Measurements from ENCODE around the gene SRSF5.
"Not testable (repeated sequence)": the region's sequence is repeated elsewhere in the genome, so short reads cannot be mapped to it uniquely, and the experiment has no call there.

The SRSF5 gene

DNA sequence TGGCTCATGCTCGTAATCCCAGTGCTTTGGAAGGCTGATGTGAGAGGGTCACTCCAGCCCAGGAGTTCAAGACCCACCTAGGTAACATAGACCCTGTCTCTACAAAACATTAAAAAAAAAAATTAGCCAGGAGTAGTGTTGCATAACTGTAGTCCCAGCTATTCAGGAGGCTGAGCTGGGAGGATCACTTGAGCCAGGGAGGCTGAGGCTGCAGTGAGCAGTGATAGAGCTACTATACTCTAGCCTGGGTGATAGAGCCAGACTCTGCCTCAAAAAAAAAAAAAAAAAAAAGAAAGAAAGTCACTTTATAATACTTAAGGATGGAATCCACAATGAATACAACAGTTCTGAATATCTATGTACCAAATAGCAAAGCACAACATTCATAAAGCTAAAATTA, 40.2 kb downstream of the SRSF5 start:
- DNase-seq, result no peak

DNA sequence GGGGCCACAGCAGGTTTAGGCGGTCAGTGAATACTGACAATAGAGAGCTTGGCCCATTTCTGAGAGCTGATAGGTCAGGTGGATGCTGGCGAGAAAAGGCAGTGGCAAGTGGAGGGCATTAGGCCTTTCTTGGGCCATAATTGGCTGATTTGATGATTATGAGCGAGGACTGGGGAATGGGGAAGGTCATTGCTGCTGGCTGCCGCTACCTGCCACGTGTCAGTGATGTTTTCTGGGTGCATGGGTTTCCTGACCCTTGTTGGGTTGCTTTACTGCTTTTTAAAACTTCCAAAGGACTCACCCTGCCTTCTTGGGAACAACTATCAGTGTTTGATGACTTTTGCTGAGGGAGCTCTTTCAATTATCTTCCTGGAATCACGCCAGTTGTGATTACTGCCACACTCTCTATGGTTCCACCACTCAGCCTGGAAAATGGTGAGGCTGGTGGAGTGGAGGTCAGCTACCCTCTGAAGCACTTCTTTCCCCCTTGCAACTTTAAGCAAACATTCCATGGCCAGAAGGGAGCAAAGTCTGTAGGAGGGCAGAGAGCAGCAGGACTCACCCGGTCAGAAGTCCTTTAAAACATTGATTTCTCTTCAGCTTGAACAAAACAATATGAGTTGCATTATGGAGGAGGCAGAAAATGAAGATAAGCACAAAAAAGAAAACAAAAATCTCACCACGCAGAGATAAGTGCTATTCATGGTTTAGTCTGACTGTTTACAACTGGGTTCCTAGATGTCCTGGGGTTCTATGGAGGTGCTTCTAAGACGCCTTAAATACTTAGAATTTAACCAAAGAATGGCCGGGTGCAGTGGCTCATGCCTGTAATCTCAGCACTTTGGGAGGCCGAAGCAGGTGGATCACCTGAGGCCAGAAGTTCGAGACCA, 42.2 kb downstream of the SRSF5 start:
- no peak for DNase-seq

DNA sequence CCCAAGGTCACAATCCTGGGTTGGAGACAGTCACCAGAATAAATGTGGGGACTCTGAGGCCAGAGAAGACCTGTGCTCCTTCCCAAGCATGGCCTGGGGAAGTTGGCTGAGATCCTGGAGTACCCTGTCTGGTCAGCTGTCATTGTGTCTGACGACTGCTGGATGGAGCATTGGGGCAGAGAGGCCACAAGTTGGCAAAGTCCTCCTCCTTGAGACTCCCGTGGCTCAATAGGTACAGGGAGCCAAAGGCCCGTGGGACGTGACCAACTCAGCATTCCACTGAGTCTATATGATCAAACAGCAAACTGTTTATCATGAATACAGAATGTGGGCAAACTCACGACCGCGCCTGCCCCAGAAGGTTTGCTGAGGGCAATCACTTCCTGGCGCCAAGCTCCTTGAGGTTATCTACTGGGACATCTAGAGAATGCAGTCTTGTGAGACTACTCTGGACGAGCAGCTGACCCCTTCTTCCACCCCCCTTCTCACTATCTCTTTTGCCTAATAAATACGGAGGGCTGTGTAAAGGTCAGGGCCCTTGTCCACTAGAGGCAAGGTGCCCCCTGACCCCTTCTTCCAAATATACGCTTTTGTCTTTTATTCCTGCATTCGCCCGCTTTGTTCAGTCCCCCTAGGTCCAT, 44.4 kb downstream of the SRSF5 start:
- no peak for DNase-seq

DNA sequence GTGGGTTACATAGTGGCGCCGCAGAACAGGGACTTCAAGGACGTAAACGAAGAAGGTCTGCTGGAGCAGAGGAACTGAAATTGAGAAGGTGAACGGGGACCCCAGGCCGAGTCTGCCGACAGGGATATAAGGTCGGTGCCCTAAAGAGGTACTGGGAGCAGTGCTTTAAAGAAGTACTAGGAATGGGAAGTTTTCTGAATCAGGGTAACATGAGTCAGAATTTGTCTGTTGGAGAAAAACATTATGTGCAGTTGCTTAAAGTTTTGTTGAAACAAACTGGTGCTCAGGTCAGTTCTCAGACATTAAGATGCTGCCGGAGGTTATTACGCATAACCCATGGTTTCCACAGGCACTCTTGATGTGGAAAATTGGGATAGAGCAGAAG, 44.9 kb downstream of the SRSF5 start:
- DNase-seq, result no peak

DNA sequence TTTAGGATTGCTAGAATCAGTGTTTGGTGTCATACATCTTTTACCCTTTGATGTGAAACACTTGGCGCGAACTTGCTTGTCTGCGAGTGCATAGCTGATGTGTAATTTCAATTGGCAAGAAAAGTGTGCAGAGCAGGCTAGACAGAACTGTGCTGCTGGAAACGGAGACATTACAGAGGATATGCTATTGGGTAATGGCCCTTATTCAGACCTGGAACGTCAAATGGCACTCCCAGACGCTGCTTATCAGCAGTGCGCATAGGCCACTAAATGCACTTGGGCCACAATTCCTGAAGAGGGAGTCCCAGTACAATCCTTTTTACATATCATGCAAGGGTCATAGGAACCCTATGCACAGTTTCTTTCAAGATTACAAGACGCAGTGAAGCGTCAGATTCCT, 45.8 kb downstream of the SRSF5 start:
- DNase-seq, result no peak

DNA sequence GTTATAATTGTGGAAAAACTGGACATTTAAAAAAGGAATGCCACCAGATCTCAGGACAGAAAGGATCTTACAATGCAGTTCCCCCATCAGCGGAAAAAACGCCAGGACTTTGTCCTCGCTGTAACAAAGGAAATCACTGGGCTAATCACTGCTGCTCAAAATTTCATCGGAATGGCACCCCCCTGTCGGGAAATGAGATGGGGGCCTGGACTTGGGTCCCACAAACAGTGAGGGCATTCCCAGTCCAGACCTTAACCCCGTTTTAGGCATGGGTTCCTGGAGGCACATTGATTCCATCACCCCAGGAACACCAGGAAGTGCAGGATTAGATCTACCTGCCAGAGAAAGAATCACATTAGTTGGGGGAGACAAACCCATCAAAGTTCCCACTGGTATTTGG, 46.4 kb downstream of the SRSF5 start:
- DNase-seq, result not testable (repeated sequence)

DNA sequence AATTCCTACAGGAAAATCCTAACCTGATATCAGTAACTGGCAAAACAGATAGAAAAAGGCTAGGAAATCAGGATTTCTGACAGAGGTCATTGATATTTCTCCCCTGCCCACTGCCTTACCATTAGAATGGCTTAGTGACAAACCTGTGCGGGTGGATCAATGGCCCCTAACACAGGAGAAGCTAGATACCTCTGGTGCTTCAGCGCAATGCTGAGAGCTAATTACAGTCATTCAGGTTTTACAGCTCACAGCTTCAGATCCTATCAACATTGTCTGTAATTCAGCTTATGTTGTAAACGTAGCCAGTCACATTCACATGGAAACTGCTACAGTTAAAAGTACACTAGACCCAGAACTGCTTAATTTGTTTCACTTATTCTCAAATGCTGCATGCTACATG, 47.5 kb downstream of the SRSF5 start:
- no peak for DNase-seq

DNA sequence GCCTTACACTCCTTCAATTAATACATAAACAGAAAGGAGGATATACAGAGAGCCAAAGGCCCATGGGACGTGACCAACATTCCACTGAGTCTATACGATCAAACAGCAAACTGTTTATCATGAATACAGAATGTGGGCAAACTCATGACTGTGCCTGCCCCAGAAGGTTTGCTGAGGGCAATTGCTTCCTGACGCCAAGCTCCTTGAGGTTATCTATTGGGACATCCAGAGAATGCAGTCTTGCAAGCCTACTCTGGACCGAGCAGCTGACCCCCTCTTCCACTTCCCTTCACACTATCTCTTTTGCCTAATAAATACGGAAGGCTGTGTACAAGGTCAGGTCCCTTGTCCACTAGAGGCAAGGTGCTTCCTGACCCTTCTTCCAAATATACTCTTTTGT, 48.6 kb downstream of the SRSF5 start:
- DNase-seq, result no peak

DNA sequence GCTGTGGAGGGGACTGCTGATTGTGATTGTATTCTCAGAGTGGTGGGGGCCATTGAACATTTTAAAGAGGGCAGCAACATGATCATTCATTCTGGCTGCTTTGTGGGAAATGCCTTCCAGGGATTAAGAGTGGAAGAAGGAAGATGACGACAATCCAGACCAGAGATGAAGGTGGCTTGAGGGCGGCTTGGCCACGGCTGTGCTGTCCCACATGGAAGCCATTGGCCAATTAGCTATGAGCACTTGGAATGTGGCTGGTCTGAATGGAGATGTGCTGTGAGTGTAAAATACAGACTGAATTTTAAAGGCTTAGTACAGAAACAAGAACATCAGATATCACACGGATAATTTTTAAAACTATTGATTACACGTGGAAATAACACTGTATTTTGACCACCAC, 49.3 kb downstream of the SRSF5 start:
- no peak for DNase-seq

DNA sequence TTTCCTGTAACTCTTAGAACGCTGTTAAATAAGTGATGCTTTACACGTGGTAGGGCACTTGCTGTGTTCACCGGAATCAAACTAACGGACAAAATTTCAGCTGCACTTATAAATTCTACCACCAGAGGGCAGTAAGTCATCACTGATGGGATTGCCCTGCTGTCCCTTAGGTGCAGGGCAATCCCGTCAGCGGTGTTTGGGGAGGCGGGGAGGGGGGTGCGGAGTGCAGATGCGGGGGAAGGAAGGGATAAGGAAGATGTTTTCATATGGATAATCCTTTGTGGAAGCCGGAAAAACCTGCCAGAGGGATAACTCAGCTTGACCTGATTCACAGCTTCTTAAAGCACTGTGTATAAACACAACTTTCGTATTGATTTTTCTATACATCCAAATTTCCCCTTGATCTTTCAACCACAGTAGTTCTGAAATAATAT, 51.8 kb downstream of the SRSF5 start:
- peak in 38 of 58 donors; percentile 1 to 59 (median 23) for DNase-seq

DNA sequence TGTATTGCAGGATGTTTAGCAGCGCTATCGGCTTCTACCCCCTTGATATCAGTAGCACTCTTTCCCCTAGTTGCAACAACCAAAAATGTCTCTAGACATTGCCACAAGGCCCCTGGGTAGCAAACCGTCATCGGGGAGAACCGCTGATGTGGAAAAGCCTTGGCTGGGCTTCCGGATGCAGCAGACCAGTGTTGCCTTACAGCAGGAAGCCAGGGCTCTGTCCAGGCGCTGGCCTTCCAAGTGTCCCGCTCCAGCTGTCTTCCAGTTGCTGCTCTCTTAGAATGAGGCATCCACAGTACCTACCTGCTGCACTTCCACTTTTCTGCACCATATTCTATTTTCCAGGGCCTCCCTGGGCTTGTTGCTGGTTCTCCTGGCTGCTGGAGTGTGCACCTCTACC, 52.7 kb downstream of the SRSF5 start:
- DNase-seq, result no peak

DNA sequence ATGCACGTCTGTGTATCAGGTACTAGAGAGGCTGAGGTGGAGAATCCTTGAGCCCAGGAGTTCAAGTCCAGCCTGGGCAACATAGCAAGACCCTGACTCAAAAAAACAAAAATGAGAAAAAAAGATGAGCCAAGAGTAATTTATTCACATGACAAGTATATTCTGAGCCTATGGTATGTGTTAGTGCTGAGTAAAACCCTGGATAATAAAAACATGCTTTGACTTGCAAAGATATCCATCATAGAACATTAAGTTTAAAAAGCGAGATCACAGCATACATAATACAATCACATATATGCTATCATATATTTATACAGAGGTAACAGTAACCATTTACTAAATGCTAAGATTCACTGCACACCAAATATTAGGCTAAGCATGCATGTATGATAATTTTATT, 54.0 kb downstream of the SRSF5 start:
- DNase-seq, result no peak

All from anterior cingulate cortex (tissue), 58 donors.